DMS79 treated with DMSO at 0.1 percent for 48 hours (cell line): ENCODE data around the gene CEP83.
"Not testable (repeated sequence)": the region's sequence is repeated elsewhere in the genome, so short reads cannot be mapped to it uniquely, and the experiment has no call there.

Source experiments
- DNase-seq: peaks from one replicate; lab custom pipeline; 2025; lab: John Stamatoyannopoulos, UW

CEP83 gene, protein sequence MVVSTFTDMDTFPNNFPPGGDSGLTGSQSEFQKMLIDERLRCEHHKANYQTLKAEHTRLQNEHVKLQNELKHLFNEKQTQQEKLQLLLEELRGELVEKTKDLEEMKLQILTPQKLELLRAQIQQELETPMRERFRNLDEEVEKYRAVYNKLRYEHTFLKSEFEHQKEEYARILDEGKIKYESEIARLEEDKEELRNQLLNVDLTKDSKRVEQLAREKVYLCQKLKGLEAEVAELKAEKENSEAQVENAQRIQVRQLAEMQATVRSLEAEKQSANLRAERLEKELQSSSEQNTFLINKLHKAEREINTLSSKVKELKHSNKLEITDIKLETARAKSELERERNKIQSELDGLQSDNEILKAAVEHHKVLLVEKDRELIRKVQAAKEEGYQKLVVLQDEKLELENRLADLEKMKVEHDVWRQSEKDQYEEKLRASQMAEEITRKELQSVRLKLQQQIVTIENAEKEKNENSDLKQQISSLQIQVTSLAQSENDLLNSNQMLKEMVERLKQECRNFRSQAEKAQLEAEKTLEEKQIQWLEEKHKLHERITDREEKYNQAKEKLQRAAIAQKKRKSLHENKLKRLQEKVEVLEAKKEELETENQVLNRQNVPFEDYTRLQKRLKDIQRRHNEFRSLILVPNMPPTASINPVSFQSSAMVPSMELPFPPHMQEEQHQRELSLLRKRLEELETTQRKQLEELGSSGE

DNA sequence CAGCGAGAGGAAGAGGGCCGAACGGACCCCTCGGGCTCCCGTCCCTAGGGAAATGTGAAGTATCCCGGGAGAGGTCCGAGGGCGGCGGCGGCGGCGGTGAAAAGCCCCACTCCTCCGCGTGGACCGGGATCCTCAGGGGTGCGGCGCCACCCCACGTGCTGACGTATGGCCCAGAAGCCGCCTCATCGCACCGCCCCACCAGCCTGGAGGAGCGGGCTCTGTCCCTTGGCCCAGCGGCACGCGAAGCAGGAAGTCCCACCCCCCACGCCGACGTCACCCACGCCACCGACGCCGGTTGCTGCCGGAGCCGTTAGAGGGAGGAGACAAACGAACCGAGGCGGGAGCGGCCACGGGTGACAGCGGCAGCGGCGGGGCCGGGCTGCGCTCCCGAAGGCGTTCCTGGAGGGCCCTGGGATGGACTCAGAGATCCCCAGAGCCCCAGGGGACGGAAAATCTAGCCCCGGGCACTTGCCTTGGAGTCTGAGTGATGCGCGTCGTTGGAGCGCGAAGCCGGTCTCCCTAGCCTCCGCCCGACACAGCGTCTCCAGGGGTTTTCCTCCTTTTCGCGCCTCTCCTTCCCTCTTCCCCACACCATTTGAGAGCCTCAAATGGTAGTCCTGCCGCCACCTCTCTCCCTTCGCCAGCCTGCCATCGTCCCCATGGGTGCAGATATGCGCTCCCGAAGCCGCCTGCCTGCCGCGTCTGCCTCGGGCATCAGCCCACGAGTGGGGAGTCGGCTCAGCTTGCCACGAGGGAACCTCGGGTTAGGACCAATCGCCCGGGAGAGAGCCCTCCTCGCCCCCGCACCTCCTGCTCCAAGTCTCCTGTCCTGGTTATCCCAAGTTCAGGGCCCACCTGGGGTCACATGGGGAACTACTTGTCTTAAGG, at the start of gene CEP83:
Gene CEP83, minus strand, starts transcription at position 140 of the 888 bp plus-strand sequence. CDS start 47,377 bp downstream, outside the sequence.
- peak; percentile 82 for DNase-seq

DNA sequence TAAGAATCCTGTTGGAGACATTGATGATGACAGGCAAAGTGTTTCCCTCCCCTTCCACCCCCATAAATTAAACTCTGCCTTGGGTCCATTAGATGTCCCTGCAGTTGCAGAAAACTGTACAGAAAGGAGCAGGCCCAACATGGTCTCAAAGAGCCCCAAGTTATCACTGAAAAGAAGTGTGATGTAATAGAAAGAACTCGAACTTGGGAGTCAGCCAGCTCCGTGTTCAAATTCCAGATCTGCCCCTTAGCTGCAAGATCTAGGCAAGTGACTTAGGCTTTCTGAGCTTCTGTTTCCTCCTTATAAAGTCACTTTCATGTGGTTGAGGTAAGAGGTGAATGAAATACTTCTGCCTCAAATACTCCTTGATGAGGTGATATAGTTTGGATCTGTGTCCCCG, 49.6 kb upstream of the CEP83 start:
- DNase-seq = no peak

DNA sequence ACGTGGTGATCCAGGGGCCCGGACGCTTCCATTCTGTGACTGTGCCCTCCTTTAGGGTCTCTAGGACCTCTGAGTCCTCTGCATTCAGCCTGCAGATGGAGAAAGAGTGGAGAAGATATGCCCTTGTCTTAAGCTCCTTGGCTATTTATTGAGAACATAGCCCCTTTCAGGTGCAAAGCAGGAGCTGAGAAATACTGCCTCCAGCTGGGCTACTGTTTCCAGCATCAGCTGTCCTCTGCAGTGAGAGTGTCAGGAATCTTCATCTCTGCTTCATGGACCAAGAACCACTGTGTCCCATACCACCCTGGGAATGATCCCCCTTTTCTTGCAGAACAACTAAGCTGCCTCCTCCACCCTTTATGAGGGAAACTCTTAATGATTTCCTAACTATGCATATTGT, 47.8 kb upstream of the CEP83 start:
- DNase-seq = no peak

DNA sequence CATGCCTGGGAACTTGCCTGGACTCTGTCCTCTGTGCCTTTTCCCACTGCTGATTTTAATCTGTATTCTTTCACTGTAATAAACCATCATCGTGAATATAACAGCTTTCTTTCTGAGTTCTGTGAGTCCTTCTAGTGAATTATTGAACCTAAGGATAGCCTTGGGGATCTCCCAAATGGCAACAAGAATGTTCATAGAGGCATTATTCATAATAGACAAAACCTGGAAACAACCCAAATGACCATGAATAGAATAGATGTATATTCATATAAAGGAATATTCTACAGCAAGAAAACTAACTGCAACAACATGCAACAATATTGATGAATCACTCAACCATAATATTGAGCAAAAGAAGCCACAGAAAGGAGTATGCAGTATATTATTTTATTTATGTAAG, 44.7 kb upstream of the CEP83 start:
- no peak for DNase-seq

DNA sequence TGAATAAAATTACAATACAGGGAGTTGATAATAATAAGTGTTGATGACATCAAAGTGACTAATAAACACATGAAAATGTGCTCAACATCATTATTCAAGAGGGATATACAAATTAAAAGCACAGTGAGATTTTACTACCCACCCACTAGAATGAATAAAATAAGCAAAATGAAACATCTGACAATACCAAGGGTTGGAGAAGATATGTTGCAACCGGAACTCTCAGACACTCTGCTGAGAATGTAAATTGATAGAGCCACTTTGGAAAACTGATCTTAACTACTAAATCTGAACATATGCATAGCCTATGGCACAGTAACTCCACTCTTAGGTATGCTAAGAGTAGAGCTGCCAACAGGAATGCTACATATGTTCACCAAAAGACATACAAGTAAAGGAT, 44.0 kb upstream of the CEP83 start:
- DNase-seq = no peak

DNA sequence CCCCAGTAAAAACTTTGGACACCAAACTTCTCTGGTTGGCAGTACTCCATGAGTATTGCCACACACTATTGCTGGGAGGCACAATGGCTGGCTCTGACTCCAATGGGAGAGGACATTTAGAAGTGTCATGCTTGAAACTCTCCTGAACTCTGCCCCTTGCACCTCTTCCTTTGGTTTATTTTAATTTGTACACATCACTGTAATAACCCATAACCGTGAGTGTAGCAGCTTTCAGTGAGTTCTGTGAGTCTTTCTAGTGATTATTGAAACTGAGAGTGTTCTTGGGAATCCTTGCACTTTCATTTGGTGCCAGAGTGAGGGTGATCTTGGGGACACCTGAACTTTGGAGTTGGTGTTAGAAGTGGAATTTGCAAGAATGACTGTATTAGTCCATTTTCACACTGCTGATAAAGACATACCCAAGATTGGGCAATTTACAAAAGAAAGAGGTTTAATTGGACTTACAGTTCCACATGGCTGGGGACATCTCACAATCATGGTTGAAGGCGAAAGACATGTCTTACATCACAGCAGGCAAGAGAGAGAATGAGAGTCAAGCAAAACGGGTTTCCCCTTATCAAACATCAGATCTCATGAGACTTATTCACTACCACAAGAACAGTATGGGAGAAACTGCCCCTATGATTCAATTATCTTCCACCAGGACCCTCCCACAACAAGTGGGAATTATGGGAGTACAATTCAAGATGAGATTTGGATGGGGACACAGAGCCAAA, 41.3 kb upstream of the CEP83 start:
- no peak for DNase-seq

DNA sequence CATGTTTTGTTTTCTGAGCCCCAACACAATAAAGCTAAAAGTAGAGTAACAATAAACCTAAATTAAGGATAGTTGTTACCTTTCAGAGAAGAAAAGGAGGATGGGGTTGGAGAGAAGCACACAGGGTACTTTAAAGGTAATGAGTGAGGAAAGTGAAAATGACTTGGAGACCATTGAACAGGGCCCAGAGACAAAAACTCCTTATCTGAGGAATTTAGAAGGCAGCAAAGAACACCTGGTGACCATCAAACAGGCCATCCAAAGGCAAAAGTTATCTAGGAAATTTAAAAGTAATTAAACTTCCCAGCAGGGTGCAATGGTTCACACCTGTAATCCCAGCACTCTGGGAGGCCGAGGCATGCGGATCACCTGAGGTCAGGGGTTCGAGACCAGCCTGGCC, 39.0 kb upstream of the CEP83 start:
- no peak for DNase-seq

DNA sequence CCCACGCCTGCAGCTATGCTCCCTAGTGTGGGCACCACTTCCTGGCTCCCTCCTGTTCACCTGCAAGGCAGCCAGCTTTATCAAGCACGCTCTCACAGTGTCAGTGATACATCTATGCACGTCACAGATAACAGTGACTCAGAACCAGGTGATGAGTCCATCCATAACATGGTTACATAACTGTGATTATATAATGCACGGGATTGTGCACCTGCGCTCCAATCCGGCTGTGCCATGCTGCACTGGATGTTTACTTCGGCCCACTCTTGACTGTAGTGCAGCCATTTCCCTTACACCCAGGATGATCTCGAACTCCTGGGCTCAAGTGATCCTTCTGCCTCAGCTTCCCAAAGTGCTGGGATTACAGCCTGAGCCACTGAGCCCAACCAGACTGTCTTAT, 38.4 kb upstream of the CEP83 start:
- DNase-seq = no peak

DNA sequence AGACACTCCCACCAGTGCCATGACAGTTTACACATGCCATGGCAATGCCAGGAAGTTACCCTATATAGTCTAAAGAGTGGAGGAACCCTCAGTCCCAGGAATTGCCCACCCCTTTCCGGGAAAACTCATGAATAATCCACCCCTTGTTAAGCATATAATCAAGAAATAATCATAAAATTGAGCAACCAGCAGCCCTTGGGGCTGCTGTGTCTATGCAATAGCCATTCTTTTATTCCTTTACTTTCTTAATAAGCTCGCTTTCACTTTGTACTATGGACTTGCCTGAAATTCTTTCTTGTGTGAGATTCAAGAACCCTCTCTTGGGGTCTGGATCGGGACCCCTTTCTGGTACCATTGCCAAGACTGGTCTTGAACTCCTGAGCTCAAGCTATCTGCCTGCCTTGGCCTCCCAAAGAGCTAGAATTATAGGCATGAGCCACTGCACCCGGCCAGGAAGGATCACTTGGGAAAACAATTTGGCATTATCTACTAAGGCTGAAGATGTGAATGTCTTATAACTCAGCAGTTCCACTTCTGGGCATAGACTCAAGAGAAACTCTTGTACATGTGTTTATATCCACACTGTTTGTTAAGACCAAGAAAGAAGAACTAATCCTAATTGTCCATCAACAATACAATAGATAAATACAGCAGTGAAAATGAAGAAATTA, 35.9 kb upstream of the CEP83 start:
- DNase-seq = no peak

DNA sequence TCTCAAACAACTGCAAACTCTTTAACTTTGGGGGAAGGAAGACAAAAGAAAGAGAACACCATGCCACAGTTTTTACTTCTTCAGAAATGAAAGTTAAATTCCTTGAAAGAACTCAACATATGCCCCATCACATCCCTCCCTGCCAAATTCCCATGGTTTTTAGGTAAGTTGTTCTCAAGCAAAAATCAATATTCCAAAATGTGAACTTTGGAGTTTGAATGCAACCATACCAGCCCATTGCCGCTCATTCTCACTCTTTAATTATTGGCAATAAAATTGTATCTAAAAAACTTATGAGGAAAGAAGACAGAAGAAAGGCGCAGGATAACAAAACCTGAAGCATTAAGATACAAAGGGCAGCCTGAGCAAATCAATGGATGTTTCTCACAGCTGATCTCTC, 31.8 kb upstream of the CEP83 start:
- DNase-seq = no peak

DNA sequence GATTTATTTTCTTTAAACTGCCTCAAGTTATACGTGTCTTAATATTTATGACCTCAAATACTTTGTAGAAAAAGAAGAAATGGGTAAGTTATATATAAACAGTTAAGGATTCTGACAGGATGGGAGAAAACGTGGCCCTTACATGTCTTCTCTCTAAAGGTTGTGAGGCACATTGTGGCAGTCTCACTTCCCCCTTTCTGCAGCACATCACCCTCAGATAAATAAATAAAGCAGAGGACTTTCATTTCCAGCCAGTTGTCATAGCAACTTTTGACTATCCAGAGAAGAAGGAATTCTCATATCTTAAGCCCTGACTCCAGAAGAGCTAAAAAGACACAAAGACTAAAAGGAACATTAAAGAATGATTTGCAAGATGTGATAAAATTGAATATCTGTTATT, 28.8 kb upstream of the CEP83 start:
- DNase-seq = no peak

DNA sequence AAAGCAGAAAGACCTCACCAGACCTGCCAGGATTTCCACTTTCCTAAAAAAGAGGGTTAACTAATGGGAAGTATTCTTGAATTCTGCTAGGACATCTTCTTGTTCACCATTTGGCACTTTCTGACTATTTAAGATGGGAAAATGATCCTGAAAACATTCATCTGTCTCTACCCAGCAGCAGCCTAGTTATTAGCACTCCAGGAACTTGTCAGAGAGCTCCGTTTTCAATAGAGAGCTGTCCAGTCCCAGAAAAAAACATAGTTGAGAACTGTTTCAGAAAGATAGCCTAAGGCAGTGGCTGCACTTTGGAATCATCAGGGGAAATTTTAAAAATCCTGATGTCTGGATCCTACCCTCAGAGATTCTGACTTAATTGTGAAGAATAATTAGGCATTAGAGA, 22.1 kb upstream of the CEP83 start:
- DNase-seq = no peak

DNA sequence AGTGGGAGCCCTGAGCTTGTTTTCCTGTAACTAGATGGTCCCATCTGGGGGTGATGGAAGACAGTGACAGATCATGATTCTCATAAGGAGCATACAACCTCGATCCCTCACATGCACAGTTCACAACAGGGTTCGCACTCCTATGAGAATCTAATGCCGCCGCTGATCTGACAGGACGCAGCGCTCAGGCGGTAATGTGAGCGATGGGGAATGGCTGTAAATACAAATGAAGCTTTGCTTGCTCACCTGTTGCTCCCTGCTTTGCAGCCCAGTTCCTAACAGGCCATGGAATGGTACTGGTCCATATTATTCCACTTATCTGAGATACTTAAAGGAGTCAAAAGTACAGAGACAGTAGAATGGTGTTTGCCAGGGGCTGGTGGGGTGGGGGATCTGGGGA, 9.9 kb upstream of the CEP83 start:
- DNase-seq = no peak

DNA sequence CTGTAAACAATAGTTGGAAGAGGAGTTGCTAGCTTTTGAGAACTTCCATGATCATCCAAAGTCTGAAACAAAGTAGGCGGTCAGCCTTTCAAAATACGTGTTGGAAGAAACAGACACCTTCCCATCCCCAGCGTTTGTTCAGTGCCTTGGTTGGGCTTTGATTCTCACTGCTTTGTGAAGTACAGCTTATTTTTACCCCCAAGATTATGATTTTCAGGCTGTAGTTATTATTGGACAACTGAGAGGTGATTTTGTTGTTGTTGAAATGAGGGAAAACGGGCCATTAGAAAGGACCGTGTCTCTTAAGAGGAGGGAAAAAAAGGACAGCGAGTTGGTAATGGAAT, 921 bp upstream of the CEP83 start:
- DNase-seq = no peak

DNA sequence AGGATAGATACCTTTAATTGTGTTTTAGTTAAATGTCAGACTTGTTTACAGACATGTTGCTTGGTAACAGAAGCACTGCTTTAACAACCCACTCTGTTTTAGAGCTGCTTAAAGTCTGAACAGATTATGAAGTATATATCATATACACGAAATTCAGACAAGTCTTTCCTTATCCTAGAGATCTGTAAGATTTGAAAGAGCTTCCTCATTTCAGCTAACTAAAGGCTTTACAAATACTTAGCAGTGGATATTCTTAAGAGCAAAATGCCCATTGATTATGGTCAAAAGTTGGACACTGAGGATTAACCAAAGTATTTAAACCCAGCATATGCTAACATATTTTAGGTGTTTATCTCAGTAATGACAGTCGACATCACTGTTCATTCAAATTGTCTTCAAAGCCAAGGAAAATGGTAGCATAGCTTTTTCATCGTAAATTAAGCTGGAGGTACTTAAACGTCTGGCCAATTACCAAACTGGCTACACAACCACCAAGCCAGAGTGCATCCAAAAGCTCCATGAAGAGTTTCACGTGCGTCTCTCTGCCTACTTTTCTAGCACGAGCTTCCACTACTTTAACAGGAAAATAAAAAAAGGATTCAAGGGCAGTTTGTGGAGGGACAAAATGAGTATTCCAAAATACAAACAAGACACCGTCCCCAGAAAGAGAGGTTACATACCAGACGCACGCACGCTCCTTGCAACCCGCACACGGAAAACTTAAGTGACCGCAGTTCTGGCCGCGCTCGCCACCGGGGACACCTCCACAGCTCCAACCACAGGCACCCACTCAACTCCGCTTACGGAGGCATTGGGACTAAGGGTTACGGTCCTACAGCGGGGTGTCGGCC, 565 bp downstream of the CEP83 start:
- peak; percentile 35 for DNase-seq

DNA sequence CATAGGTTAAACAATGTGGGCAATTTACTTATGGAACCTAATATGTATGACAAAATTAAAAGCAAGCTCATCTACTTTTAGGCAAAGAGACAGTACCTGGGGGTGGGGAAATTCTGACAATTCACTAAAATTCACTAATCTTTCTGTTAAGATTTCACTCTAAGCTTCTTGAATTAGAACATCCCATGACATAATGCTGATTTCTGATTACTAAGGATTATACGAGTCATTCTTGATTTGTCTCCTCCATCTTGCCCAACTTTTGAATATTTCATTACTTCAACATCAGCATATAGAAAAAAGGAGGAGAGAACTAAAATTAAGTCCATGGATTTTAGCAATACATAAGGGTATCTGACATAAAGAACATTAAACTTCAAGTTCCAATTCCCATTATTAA, 2.4 kb downstream of the CEP83 start:
- DNase-seq = no peak

DNA sequence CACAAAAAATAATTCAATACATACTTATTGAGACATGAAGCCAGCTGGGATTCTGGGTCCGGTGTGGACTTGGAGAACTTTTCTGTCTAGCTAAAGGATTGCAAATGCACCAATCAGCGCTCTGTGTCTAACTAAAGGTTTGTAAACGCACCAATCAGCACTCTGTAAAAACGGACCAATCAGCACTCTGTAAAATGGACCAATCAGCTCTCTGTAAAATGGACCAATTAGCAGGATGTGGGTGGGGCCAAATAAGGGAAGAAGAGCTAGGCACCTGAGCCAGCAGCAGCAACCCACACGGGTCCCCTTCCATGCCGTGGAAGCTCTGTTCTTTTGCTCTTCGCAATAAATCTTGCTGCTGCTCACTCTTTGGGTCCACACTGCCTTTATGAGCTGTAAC, 5.3 kb downstream of the CEP83 start:
- DNase-seq = not testable (repeated sequence)

DNA sequence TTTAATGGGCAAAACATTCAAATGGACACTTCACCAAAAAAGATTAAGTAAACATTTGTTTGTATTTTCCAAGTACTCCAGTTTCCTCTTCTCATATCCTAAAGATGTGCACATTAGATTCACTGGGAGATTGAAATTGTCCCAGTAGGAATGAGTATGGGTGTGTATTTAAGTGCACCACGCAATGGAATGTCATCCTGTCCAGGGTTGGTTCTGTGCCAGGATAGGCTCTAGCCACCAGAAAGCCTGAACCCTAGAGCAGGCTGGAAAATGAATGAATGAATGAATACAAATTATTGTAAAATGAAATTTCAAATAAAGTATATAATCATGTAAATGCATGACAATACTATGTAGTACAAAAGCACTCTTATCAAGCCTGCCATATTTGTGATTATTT, 14.0 kb downstream of the CEP83 start:
- no peak for DNase-seq

DNA sequence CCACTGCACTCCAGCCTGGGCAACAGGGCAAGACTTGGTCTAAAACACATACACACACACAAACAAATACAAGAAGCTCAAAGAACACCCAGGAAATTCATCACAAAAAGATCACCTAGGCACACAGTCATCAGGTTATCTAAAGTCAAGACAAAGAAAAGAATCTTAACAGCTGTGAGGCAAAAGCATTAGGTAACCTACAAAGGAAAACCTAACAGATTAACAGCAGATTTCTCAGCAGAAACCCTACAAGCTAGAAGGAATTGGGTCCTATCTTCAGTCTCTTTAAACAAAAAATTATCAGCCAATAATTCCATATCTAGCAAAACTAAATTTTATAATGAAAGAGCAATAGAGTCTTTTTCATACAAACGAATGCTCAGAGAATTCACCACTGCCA, 22.4 kb downstream of the CEP83 start:
- no peak for DNase-seq

DNA sequence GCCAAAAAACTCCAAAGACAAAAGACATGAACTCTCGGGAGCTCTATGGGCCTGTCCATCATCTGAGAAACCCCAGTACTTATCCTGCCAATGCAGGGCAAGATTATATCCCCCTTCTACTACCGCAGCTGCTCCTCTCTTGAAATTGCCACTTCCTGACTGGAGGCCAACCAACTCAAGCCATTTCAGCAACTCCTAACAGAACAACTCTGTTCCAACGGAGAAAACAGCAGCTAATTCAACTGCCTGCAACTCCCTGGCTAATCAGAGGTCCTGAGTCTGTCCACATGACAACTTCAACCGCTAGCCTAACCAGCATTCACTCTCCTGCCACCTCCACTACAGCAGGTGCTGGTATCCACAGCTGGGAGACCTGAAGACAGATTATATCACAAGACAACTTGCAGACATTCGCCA, 24.1 kb downstream of the CEP83 start:
- DNase-seq = no peak

DNA sequence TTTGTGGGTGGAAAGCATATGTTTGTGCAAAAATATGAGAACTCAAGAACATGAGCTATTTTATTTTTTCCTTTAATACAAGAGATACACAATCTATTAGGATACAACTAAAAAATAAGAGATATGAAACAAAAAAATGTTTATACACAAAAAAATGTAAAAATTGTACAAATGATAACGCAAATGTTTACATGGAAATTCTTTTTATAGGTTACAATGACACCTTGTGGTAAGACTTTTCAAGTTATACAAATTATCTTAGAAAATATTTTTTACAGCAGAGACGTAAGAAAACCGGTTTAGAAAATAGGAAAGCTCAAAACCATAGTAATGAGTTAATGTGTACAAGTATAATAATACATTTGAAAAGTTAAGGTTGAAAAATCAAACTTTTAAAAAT, 25.5 kb downstream of the CEP83 start:
- DNase-seq = peak; percentile 23
